Endothelial cell of umbilical vein (primary cell): ENCODE results near the gene NMNAT1. TPM values are rescaled to one million over a fixed set of nuclear protein-coding genes. Genes with fewer than 3 reads are reported as not detected.
"Not testable (repeated sequence)": the region's sequence is repeated elsewhere in the genome, so short reads cannot be mapped to it uniquely, and the experiment has no call there.

Source experiments
- BruUV-seq: library from RNA; stranded (reverse); fragments of 400-500 nt; replicated peaks from 2 replicates; lab custom pipeline; 2021; lab: Mats Ljungman, UMichigan
- CTCF ChIA-PET: fragments of 300-600, 350-600 bp; sonication (Branson Sonifier 250); formaldehyde crosslinking; loops from one replicate; lab custom pipeline; 2021; ENCODE audit warnings: antibody characterized with exemption, inconsistent platforms; lab: Charles Lee
- POLR2A ChIA-PET: fragments of 300-600, 350-600 bp; sonication (Branson Sonifier 250); formaldehyde crosslinking; loops from one replicate; lab custom pipeline; 2021; ENCODE audit warnings: antibody characterized with exemption, inconsistent platforms; lab: Charles Lee
- DNase-seq: peaks from one replicate; pipeline ENCODE4 v3.0.0-alpha.2; 2011; ENCODE audit warnings: low read depth, low spot score
- FAIRE-seq: peaks from 2 replicates; lab custom pipeline; 2011; peaks lifted over from hg19 to GRCh38; lab: Jason Lieb, UNC
- H2AFZ ChIP-seq: 2 replicates; pipeline ENCODE4 v1.6.0; 2012; ENCODE audit warnings: low read depth, low read length, control low read depth, inconsistent platforms
- H3K27ac ChIP-seq: 2 replicates; pipeline ENCODE4 v1.5.1; 2011; ENCODE audit warnings: low read depth, mild to moderate bottlenecking, control low read depth, low read length, moderate library complexity; ENCODE audit not compliant: insufficient read depth
- H3K27me3 ChIP-seq, 2 experiments: 2 replicates each; pipeline versions ENCODE4 v1.6.0 to v1.6.1; 2011; ENCODE audit warnings: low read length in 2 of 2, mixed read lengths in 1 of 2; ENCODE audit not compliant: control insufficient read depth in 2 of 2, insufficient read depth in 2 of 2
- H3K36me3 ChIP-seq, 2 experiments: 2 replicates in 1 of 2; 3 replicates in 1 of 2; pipeline ENCODE4 v1.5.1; 2011; ENCODE audit warnings: low read length in 2 of 2, mild to moderate bottlenecking in 1 of 2, moderate library complexity in 1 of 2; ENCODE audit not compliant: control insufficient read depth in 2 of 2, insufficient read depth in 2 of 2; ENCODE audit errors: extremely low read depth in 1 of 2
- H3K4me1 ChIP-seq: 3 replicates; pipeline ENCODE4 v1.5.1; 2011; ENCODE audit warnings: mild to moderate bottlenecking, low read length; ENCODE audit not compliant: control insufficient read depth, insufficient read depth; ENCODE audit errors: extremely low read depth
- H3K4me2 ChIP-seq: 2 replicates; pipeline ENCODE4 v1.6.1; 2011; ENCODE audit warnings: low read length, control low read depth, mixed read lengths; ENCODE audit not compliant: insufficient read depth
- H3K4me3 ChIP-seq, 3 experiments: fragments of 200-600 bp in 1 of 3; sonication (generic), shearing (Covaris generic) in 1 of 3; replicated peaks in 1 of 3; 2 replicates each; pipeline ENCODE4 v1.5.1; 2011 to 2016; ENCODE audit warnings: control low read depth in 3 of 3, low read length in 3 of 3, mild to moderate bottlenecking in 2 of 3, inconsistent platforms in 1 of 3, low read depth in 1 of 3, moderate library complexity in 1 of 3; ENCODE audit not compliant: insufficient read depth in 1 of 3
- H3K79me2 ChIP-seq: 2 replicates; pipeline ENCODE4 v1.6.0; 2012; ENCODE audit warnings: low read length, inconsistent platforms; ENCODE audit not compliant: control insufficient read depth, insufficient read depth
- H3K9ac ChIP-seq: replicated peaks from 2 replicates; pipeline ENCODE3; 2011; ENCODE audit warnings: low read length, control low read depth; ENCODE audit not compliant: insufficient read depth; ENCODE audit errors: extremely low read depth
- H3K9me1 ChIP-seq: replicated peaks from 3 replicates; pipeline ENCODE4 v1.6.0; 2011; ENCODE audit warnings: mild to moderate bottlenecking, low read length; ENCODE audit not compliant: control insufficient read depth, insufficient read depth; ENCODE audit errors: extremely low read depth
- H3K9me3 ChIP-seq: replicated peaks from 2 replicates; pipeline ENCODE4 v1.5.1; 2012; ENCODE audit warnings: low read length, inconsistent platforms; ENCODE audit not compliant: control insufficient read depth, insufficient read depth
- H4K20me1 ChIP-seq: replicated peaks from 2 replicates; pipeline ENCODE3; 2011; ENCODE audit warnings: mild to moderate bottlenecking, low read length; ENCODE audit not compliant: control insufficient read depth, insufficient read depth; ENCODE audit errors: extremely low read depth
- EZH2 ChIP-seq: IDR thresholded peaks from 2 replicates; pipeline ENCODE4 v1.6.1; 2012; ENCODE audit warnings: borderline replicate concordance, low read depth, mild to moderate bottlenecking, moderate library complexity, low read length, inconsistent platforms; ENCODE audit not compliant: severe bottlenecking
- FOS ChIP-seq: IDR thresholded peaks from 2 replicates; pipeline ENCODE4 v1.6.1; 2011; ENCODE audit warnings: mild to moderate bottlenecking, low read length, moderate library complexity, borderline replicate concordance; ENCODE audit not compliant: insufficient read depth
- GATA2 ChIP-seq: IDR thresholded peaks from 2 replicates; pipeline ENCODE4 v1.7.0; 2011; ENCODE audit warnings: low read depth, mild to moderate bottlenecking, moderate library complexity, mixed read lengths, low read length; ENCODE audit not compliant: insufficient read length, insufficient read depth
- JUN ChIP-seq: IDR thresholded peaks from 2 replicates; pipeline ENCODE4 v1.6.1; 2011; ENCODE audit warnings: borderline replicate concordance, low read depth; ENCODE audit not compliant: insufficient read length, insufficient read depth
- MAX ChIP-seq: IDR thresholded peaks from 2 replicates; pipeline ENCODE4 v1.6.1; 2011; ENCODE audit not compliant: insufficient read depth, insufficient read length
- MYC ChIP-seq: IDR thresholded peaks from one replicate; pipeline ENCODE4 v1.6.1; 2011; ENCODE audit warnings: mild to moderate bottlenecking, low read depth, low read length
- POLR2A ChIP-seq: IDR thresholded peaks from 2 replicates; pipeline ENCODE4 v1.6.1; 2012; ENCODE audit warnings: low read depth, mild to moderate bottlenecking, control low read depth, low read length
- POLR2AphosphoS5 ChIP-seq: IDR thresholded peaks from 2 replicates; pipeline ENCODE4 v1.6.1; 2012; ENCODE audit warnings: low read depth, mild to moderate bottlenecking, control low read depth, low read length, moderate library complexity; ENCODE audit not compliant: insufficient read depth
- dilution Hi-C: fragments of 300-500 bp; cut with MboI; formaldehyde crosslinking; loops from one replicate; pipeline ENCODE4 v1.15.0; 2019; ENCODE audit warnings: low sequenced_read_pairs; ENCODE audit not compliant: extremely low pct_ligation_motif_present
- intact Hi-C: fragments of 100-400 bp; cut with micrococcal nuclease; formaldehyde crosslinking; loops from one replicate; pipeline ENCODE4 v1.10.0; 2022
- polyA plus RNA-seq, 4 experiments: library from polyadenylated mRNA; depleted of rRNA in 3 of 4; stranded (reverse) in 3 of 4; unstranded in 1 of 4; fragments of >200 nt; gene quantifications; 2 replicates each; pipeline versions ENCODE4 v1.2.1 to v1.2.3, GENCODE V29; 2011 to 2012; ENCODE audit warnings: missing spikeins in 1 of 4
- total RNA-seq: library from RNA; stranded (reverse); gene quantifications from 2 replicates; pipeline ENCODE4 v1.2.3, GENCODE V29; 2021

NMNAT1 gene
- total and polyA plus RNA-seq, 2 donors (not counting 3 experiments of a cell fraction or from before 2014, with no cell fraction given) = 4.8 to 9.8 TPM

GRCh38 chr1:9916452-9916851, 26.8 kb upstream of the NMNAT1 start:
- no peaks in the 10 kb centered on the region for H4K20me1 ChIP-seq
- H3K9me1 ChIP-seq = no peaks in the 10 kb centered on the region
- POLR2A ChIA-PET = interaction anchor here (0.6 kb wide), 1 partner anchor 285 kb away, joined by 3 read pairs; no protein-coding TSS in a partner anchor
- dilution Hi-C loops = no loop called here
- H3K27ac ChIP-seq = no peak overlapping the region
- intact Hi-C loops = no loop called here
- H3K9ac ChIP-seq = no peak overlapping the region
- FAIRE-seq = no peak
- peaks cover 2 to 9% of the 10 kb centered on the region in 2 experiments for H3K27me3 ChIP-seq
- DNase-seq = no peak
- no peaks in the 10 kb centered on the region for H3K79me2 ChIP-seq
- no peak overlapping the region for H3K4me2 ChIP-seq
- H2AFZ ChIP-seq = no peak overlapping the region
- CTCF ChIA-PET = interaction anchor here (0.7 to 4.9 kb wide), 6 partner anchors 9 to 44 kb away, joined by 3 to 77 read pairs (median 4); no protein-coding TSS in a partner anchor
- no peaks in the 10 kb centered on the region for H3K36me3 ChIP-seq
- BruUV-seq = no TSS peak
- H3K4me3 ChIP-seq = no peak overlapping the region
- no peaks in the 10 kb centered on the region for H3K9me3 ChIP-seq
- no peak for TF ChIP-seq EZH2
- no peak for TF ChIP-seq POLR2A
- TF ChIP-seq MYC = no peak
- no peak for TF ChIP-seq GATA2
- TF ChIP-seq JUN = no peak
- TF ChIP-seq MAX = no peak
- no peak for TF ChIP-seq POLR2AphosphoS5
- no peak for TF ChIP-seq FOS
- H3K4me1 ChIP-seq = no peaks in the 10 kb centered on the region

DNA sequence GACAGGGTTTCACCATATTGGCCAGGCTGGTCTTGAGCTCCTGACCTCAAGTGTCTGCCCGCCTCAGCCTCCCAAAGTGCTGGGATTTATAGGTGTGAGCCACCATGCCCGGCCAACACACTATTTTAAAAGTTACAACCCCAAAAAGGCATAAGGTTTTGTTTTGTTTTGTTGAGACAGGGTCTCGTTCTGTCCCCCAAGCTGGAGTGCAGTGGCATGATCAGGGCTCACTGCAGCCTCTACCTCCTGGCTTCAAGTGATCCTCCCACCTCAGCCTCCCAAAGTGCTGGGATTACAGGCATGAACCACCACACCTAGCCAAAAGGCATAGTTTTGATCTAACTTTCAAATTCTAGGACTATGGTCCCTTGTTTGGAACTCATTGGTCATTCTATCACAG, 25.8 kb upstream of the NMNAT1 start:
- H3K4me3 ChIP-seq, H3K27me3 ChIP-seq, H3K9me1 ChIP-seq, H2AFZ ChIP-seq, FAIRE-seq, H4K20me1 ChIP-seq, H3K4me2 ChIP-seq, DNase-seq, H3K36me3 ChIP-seq, H3K9me3 ChIP-seq, dilution Hi-C loops, H3K27ac ChIP-seq, H3K9ac ChIP-seq, BruUV-seq, H3K79me2 ChIP-seq, intact Hi-C loops, H3K4me1 ChIP-seq: not testable (repeated sequence)
- CTCF ChIA-PET = interaction anchor here (0.6 to 4.9 kb wide), 5 partner anchors 25 to 133 kb away, joined by 3 to 77 read pairs (median 3); no protein-coding TSS in a partner anchor
- POLR2A ChIA-PET = interaction anchor here (0.6 kb wide), 1 partner anchor 30 kb away, joined by 7 read pairs; no protein-coding TSS in a partner anchor
